Pulmonary artery endothelial cell (primary cell): ENCODE measurements around the gene TAX1BP1. TPM values are rescaled to one million over a fixed set of nuclear protein-coding genes. Genes with fewer than 3 reads are reported as not detected.
"Not testable (repeated sequence)": the region's sequence is repeated elsewhere in the genome, so short reads cannot be mapped to it uniquely, and the experiment has no call there.

Experiments used
- DNase-seq: peaks from one replicate; pipeline ENCODE4 v3.0.0-alpha.2; 2011; ENCODE audit warnings: low read depth, low spot score
- total RNA-seq: library from RNA; depleted of rRNA; stranded (reverse); fragments of >200 nt; gene quantifications from 2 replicates; pipeline ENCODE4 v1.2.3, GENCODE V29; 2014

The TAX1BP1 gene
- total RNA-seq, 1 donor from 2014 or later: 82.0 TPM

DNA sequence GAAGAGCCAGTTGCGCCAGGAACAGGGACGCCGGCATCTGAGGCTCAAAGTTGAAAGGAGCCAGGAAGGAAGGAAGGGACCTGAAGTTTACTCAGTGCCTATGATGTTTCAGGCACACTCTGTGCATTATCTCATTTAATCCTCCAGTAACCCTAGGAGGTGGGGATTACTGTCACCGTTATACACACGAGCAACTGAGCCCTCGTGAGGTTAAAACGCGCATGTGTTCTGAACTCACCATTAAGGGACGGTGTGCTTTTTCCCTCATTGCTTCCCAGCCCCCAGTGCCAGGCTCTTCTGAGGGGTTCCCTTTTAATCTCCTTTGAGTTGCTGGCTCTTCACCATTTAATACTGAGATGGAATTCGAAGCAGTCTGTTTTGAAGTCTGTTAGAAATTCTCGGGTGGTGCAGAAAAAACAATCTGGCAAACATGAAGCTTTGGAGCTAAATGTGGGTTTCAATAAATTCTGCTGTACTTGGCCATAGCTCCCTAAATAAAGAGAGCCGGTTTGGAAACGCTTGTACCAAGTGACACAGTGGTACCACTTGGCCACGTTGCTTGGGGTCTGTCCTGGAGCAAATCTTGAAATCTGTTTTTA, 102.2 kb downstream of the TAX1BP1 start:
- no peak for DNase-seq

DNA sequence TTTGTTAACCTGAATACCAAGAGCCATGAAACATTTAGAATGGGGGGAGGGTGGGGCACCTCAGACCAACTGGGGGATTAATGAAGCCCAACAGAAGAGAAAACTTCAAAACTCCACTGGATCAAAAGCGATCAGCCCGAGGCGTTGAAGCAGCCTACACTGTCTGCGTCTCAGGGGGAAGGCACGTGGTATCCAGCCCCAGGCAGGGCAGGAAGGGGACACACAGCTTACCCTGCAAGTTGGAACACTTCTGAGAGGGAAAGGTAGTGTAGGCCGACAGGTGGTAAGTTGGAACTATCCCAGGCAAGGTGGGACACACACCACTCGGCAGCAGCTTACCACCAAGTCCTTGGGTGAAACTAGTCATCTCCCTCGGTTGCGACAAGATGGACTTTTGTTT, 102.9 kb downstream of the TAX1BP1 start:
- DNase-seq: no peak

DNA sequence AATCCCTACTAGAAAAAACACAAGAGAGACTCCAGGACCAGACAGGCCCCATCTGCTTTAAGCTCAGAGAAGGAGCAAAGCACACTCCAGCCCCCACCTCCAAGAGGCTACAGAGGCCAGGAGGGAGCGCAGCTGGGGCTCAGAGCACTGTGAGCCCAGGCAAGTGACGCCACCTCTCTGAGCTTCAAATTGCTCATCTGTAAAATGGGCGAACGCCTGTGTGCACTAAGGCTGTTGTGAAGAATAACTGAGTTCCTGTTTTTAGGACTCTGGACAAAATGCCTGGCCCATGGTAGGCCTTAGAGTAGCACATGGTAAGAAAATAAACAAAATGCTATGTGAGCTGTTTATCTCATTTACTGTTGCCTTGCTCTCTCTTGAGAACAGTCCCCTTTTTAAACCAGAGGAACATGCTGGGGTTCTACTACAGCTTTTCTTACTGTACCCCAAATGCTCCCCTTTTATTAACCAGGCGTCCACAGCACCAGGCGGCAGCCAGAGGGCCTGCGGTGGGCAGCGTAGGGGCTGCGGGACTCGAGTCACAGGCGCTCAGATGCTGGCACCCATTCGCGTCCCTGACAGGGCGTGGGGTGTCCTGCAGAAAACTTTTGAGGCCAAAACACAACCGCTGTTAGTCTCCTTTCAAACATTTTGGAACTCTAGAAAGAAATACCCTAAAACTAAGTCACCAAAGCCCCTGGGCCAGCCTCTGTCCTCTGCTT, 103.8 kb downstream of the TAX1BP1 start:
- DNase-seq: no peak

DNA sequence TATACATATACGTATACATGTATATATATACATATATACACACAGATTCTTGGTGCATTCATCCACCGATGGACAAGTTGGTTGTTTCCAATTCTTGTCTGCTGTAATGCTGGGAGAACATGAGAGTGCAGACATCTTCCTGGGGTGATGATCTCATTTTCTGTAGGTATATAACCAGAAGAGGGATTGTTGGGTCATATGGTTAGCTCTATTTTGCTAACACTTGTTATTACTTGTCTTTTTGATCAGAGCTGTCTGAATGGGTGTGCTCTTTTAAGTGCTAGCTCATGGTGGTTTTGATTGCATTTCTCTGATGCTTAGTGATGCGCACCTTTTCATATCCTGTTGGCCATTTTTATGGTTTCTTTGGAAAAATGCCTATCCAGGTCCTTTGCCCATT, 106.4 kb downstream of the TAX1BP1 start:
- DNase-seq: no peak

DNA sequence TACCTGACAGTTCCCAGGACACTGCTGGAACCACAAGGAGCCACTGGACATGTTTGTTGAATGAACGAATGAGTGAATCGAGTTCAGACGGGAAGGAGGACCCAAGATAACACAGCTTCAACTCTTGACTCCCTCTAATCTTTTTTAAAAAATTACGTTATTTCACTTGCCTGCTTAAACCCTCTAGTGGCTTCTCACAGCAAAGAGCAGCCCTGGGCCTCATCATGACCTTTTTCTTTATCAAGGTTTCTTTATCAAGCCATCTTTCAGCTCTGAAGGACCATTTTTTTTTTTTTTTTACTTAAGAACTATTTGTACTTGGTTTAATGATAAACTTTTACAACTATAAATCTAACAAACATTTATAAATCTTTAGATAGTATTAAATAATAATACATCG, 110.6 kb downstream of the TAX1BP1 start:
- DNase-seq: no peak

DNA sequence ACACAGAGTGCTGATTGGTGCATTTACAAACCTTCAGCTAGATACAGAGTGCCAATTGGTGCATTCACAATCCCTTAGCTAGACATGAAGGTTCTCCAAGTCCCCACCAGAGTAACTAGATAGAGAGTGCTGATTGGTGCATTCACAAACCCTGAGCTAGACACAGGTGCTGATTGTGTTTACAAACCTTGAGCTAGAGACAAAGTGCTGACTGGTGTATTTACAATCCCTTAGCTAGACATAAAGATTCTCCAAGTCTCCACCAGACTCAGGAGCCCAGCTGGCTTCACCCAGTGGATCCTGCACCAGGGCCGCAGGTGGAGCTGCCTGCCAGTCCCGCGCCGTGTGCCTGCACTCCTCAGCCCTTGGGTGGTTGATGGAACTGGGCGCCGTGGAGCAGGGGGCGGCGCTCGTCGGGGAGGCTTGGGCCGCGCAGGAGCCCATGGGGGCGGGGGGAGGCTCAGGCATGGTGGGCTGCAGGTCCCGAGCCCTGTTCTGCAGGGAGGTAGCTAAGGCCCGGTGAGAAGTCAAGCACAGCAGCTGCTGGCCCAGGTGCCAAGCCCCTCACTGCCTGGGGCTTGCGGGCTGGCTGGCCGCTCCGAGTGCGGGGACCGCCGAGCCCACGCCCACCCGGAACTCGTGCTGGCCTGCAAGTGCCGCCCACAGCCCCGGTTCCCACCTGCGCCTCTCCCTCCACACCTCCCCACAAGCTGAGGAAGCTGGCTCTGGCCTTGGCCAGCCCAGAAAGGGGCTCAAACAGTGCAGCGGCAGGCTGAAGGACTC, 116.9 kb downstream of the TAX1BP1 start:
- DNase-seq: not testable (repeated sequence)

DNA sequence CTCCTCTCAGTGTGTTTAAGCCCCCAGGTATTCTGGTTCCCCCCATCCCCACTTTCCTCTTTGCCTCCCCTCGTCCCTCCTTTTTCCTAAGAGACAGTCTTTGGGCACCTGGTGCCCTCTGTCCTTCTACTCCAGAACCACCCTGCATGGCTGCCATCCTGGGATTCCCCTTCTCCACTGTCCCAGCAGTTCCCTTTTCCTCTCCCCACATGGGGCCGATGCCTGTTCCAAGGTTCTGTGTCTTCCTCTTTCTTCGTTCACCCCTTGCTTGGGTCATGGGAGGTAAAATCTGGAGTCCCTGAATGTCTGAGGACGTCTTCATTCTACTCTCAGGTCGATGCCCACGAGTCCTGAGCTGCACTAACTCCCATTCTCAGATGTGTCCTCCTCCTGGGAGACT, 120.8 kb downstream of the TAX1BP1 start:
- DNase-seq: no peak

DNA sequence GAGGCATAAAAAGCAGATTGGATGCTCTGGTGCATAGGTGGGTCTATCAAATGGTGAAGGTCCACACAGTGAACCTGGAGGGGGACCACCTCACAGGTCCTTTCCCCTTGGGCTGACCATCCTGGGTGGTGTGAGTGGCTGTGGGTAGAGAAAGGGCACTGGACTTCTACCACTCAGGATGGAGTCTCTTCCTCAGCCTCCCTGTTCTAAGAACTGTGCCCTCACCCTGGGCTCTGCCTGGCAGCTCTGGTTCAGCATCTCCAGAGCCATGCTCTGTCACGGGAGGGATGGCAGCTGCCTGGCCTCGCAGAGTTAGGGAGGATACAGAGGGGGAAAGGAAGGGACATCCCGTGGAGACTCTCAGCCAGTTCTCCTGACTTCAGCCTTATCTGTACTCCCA, 121.8 kb downstream of the TAX1BP1 start:
- no peak for DNase-seq

DNA sequence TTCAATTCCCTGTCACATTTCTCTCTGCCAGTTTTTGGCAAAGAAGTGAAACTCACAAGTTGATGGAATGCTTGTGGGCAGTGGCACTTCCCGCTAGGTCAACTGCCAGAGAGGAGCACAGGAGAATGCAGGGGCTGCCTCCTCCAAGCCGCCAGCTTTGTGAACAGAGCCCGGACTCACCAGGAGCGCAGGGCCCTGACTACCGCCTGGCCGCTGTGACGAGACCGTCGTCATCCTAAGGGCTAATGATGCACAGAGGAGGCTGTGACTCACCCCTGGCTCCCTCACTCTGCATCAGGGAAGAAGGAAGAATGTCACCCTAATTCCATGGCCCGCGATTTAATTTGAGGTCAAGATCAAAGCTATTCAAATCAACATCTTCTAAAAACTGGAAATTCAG, 123.9 kb downstream of the TAX1BP1 start:
- no peak for DNase-seq

DNA sequence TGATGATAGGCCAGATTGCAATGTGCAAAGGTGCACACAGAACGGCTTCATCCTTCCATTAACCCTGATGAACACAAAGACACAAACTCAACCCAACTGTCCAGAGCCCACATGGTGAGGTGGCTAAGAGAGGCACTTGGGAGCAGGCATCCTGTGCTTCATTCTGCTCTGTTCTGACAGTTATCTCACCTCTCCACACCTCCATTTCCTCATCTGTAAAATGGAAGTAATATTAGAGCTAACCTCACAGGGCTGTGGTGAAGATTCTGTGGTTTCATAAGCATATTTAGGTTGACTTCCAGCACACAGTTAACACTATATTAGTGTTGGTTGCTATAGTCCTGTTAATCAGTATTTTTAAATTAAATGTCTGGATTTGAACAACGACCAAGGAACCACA, 126.3 kb downstream of the TAX1BP1 start:
- DNase-seq: no peak

DNA sequence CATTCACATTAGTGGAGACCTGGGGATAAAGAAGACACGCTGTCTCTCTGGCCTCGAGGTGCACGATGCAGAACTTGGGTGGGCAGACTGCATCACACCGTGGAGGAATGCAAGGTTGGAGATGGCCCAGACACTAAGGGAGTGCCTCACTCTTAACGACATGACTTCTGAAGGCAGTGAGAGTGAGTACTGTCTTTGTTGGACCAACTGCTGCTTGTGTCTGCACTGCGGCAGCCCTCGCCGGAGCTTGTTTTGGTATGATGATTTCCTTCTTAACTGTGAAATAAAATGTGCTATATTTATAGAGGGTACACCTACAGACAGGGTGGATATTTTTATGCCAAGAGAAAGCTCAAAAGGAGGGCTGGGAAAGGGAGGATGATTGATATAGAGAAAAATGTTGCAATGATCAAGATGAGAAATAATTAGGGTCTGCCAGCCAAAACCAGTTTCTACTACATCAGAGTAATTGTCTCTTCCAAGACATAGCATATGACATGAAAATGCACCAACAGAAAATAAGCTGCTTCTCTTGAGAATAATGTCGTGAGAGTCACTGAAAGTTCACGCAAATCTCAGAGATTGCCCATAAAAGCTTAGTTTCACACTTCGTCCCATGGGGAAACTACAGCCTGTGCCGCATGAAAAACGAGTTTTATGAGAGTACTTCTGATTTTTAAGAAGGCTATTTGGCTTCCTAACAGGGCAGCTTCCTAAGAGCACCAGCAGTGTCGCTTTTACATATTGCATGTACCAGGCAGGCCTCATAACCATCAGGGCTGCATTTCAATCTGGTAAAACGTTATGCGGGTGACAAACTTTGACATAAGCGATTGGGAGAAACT, 127.1 kb downstream of the TAX1BP1 start:
- no peak for DNase-seq

DNA sequence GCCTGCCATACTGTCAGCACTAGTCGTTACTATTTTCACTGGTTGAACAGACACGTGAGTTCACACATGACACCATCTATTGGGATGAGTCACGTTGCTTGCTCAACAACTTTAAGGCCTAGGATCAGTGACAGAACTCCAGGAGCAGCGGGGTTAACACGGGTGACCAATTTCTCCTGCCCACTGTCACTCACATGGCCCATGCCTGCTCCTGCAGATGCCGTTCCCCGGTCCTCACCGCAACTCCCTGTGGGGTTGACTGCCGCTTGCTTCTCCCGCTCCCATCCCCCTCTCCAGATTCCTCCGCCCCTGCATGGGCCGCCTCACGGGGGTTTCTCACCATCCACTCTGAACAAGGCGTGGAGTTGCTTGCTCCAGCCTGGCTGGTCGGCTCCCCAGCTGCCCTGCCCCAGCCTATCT, 128.2 kb downstream of the TAX1BP1 start:
- DNase-seq: no peak

DNA sequence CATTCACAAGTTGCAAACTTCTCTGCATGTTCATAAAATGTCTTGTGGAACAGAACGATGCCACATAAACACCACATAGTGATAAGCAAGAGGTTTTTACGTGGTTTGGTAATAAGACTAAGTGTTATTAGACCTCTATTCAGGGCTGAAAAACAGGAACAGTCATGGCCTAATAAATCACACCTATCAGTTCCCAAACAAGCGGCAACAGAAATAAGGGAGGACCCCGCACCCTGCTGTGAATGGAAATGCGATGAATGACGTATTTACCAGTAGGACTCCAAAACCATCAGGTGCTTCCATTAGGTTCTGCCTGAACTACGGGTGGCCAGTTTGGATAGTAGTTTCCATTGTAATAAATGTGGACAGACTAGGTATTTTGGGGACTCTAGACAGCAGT, 129.1 kb downstream of the TAX1BP1 start:
- DNase-seq: no peak

DNA sequence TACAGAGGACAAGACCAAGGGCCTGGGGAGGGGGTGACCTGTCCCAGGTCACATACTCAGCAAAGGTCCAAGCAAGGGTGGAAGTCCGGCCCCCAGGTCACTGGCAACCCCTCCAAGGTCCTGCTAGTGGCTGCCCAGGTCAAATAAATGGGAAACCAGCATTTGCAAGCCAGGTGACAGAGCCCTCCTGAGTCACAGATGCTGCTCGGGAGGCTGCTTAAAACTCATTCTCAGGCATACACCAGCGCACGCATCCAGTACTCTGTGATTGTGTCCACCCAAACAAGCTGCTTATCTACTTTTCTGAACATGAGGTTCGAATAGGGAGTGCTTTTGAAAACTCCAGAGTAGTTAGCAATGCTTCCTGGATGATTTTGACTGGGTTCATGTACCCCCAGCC, 130.6 kb downstream of the TAX1BP1 start:
- DNase-seq: no peak

DNA sequence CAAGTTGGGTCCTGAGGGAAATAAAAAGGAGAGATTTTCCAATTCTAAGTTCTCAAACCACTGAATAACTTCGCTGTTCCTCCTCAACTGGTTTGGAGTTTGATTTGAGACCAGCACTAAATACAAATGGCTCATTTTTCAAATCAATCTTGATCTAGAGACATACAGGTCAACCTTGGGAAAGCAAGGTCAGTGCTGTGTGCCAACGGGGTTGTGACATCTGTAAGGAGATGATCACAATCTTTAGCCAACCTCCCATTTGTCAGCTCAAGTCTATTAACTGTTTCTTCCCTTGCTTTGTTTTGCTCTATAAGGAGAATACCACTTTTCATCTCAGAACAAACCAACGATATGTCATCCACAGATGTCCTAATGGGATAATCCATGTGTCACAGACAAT, 131.1 kb downstream of the TAX1BP1 start:
- DNase-seq: no peak

DNA sequence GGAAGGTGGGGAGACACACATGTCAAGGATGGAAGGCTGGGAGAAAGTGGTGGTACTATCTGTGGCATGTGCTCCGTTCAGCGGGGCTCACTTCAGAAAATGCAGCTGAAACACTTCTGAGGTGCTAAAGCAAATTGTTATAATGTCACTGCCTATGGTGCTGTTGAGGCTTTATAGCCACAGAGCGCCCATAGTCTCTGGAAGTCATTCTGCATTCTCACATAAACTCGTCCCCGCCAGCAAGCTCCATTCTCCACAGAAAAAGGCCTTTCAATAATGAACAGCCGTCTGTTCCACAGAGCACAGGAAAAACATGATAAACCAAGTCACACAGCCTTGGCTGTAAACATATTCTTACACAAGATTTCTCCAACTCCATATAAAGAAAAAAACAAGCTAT, 131.9 kb downstream of the TAX1BP1 start:
- no peak for DNase-seq

DNA sequence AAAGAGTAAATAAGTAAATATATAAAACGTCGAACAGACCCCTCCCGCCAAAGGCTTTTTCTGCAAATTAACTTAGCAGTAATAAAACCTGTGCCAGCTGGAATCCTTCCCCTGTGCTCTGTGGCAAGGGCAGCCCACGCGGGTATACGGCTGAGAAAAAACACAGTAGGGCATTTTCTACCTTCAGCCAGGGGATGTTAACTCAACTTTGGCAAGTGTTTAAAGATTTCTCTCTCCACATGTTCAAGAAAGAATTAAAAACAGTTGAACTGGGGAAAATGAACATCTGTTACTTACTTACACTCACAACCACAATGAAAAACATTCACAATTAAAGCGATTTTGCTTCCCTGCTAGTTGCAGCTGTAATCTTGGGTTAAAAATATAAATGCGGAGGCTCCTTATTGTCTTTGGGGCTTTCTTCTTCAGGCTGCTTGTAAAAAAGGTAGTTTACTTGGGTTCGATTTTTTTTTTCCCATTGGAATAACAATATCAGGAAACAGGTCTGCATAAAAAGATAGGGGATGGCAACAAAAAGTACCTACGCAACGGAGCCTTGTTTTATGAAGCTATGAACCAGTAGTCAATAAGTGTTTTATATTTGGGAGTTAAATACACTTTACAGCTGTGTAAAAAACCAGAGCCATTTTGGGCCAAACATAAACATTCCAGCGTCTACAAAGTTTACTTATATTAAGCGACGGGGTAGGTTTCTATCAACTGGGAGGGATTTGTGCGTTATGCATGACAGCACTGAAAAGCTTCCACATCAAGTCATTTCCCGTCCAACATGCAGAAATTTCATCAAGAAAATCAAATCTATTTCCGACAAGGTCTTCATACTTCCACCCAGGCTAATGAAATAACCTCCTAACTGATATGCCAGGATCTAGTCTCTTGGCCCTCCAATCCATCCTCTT, 132.7 kb downstream of the TAX1BP1 start:
- DNase-seq: peak; percentile 36

DNA sequence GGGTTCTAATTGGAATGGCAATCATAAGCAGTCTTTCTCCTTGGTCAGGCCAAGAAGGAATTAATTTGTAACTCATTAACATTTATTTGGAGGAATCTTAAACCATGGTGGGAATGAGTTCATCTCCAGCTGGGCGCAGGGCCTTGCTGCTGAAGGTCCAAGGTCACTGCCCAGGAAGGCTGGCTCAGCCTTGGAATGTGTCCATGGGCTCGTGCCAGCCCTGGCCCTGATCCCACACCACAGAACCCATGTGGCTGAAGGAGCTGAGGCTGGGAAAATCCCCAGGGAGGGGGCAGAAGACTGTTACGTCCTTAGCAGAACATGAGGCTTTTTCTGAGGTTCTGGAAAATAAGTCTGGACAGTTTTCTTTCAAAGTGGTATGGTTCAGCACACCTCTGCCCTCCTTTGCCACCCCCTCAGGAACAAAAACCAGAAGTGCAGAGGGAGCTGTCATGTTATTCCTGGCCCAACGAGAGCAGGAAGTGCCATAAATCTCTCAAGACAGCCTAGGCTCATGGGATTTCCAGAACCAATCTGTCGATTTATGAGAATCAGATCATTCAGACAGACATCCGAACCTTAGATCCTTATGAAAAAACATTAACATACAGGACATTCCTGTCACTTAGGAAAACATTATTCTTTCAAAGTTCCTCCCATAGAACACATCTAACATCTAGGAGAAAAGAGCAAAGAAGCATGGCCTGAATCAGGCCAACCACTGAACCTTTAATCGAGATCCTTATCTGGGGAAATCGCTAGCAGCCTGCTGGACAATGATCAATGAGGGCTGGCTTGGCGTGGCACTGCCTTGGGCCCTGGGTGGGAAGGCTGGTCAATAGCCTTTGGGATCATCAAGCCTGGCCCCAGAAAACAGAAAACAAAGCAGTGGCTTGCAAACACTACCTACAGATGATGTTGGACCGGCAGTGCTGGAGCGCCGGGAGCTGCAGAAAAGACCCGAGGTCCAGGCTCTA, 134.3 kb downstream of the TAX1BP1 start:
- DNase-seq: peak; percentile 93

DNA sequence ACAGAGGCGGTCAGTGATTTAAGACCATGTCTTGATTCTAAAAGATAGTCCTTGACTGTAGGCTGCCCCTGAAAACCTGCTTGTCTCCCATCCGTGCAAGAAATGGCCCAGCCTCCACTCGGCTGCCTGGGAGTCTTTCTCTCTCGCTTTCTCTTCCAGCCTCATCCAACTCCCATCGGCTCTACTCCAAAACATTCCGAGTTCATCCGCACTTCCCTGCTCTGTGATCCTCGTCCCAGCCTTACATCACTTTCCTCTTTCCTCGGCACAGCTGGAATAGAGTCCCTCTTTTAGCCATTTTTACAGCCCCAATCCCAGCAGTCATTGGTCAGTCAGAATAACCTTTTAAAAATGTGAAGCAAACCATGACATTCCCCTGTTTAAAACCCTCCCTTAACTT, 135.1 kb downstream of the TAX1BP1 start:
- no peak for DNase-seq
